IMR-90 (cell line): ENCODE measurements around the gene MFRP. TPM values are rescaled to one million over a fixed set of nuclear protein-coding genes. Genes with fewer than 3 reads are reported as not detected.

Experiments
- ATAC-seq: fragments of 200-7000 bp; cut with Tn5 transposase; 2 replicates; pipeline ENCODE4 v1.9.1; 2020; ENCODE audit warnings: low read depth, mild to moderate bottlenecking, moderate library complexity
- BruUV-seq: library from RNA; stranded (reverse); fragments of 400-500 nt; replicated peaks from 2 replicates; lab custom pipeline; 2021; lab: Mats Ljungman, UMichigan
- CTCF ChIA-PET: fragments of 300-600 bp; formaldehyde crosslinking; extraction: SDS; loops from one replicate; lab custom pipeline; 2021; ENCODE audit warnings: antibody characterized with exemption; lab: Yijun Ruan, JAX
- POLR2A ChIA-PET: fragments of 300-600 bp; sonication (Branson Sonifier 250); formaldehyde crosslinking; loops from one replicate; lab custom pipeline; 2022; ENCODE audit warnings: antibody characterized with exemption; ENCODE audit not compliant: unreplicated experiment; lab: Charles Lee
- DNase-seq: peaks from one replicate; pipeline ENCODE4 v3.0.0; 2013
- H2AFZ ChIP-seq: replicated peaks from 2 replicates; pipeline ENCODE3; 2013; ENCODE audit warnings: low read length, mild to moderate bottlenecking; ENCODE audit not compliant: poor library complexity
- H2AK5ac ChIP-seq: 2 replicates; pipeline ENCODE4 v1.6.1; 2013; ENCODE audit warnings: low read depth, low read length, inconsistent platforms
- H2AK9ac ChIP-seq: replicated peaks from 2 replicates; pipeline ENCODE3; 2013; ENCODE audit warnings: mild to moderate bottlenecking, low read depth, low read length, moderate library complexity; ENCODE audit not compliant: poor library complexity
- H2BK120ac ChIP-seq: 2 replicates; pipeline ENCODE4 v1.6.1; 2013; ENCODE audit warnings: low read depth, low read length, inconsistent platforms
- H2BK15ac ChIP-seq: 3 replicates; pipeline ENCODE4 v1.6.1; 2013; ENCODE audit warnings: low read depth, low read length, inconsistent platforms
- H2BK20ac ChIP-seq: 2 replicates; pipeline ENCODE4 v1.6.1; 2013; ENCODE audit warnings: low read depth, mild to moderate bottlenecking, inconsistent platforms, low read length, moderate library complexity
- H2BK5ac ChIP-seq: 2 replicates; pipeline ENCODE4 v1.6.1; 2013; ENCODE audit warnings: mild to moderate bottlenecking, low read depth, low read length, inconsistent platforms; ENCODE audit not compliant: poor library complexity, severe bottlenecking
- H3K14ac ChIP-seq: replicated peaks from 2 replicates; pipeline ENCODE4 v1.6.1; 2013; ENCODE audit warnings: low read depth, low read length, inconsistent platforms
- H3K18ac ChIP-seq: 2 replicates; pipeline ENCODE4 v1.6.1; 2013; ENCODE audit warnings: low read depth, low read length, control low read depth
- H3K23ac ChIP-seq: 2 replicates; pipeline ENCODE4 v1.6.1; 2013; ENCODE audit warnings: low read depth, low read length, inconsistent platforms
- H3K27ac ChIP-seq: 2 replicates; pipeline ENCODE4 v1.5.1; 2013; ENCODE audit warnings: mild to moderate bottlenecking, control low read depth, low read length; ENCODE audit not compliant: insufficient read depth
- H3K27me3 ChIP-seq: 2 replicates; pipeline ENCODE4 v1.6.1; 2013; ENCODE audit warnings: low read length; ENCODE audit not compliant: control insufficient read depth, insufficient read depth
- H3K36me3 ChIP-seq: 2 replicates; pipeline ENCODE4 v1.6.1; 2013; ENCODE audit warnings: low read length, mixed read lengths; ENCODE audit not compliant: control insufficient read depth, insufficient read depth
- H3K4ac ChIP-seq: 2 replicates; pipeline ENCODE4 v1.6.1; 2013; ENCODE audit warnings: low read depth, low read length, inconsistent platforms
- H3K4me1 ChIP-seq: 2 replicates; pipeline ENCODE4 v1.6.1; 2013; ENCODE audit warnings: low read length, mixed read lengths; ENCODE audit not compliant: control insufficient read depth, insufficient read depth
- H3K4me2 ChIP-seq: 2 replicates; pipeline ENCODE4 v1.6.1; 2013; ENCODE audit warnings: low read depth, mild to moderate bottlenecking, control low read depth, low read length, moderate library complexity
- H3K4me3 ChIP-seq: 2 replicates; pipeline ENCODE4 v1.5.1; 2013; ENCODE audit warnings: low read depth, mild to moderate bottlenecking, control low read depth, low read length, moderate library complexity; ENCODE audit not compliant: insufficient read depth
- H3K56ac ChIP-seq: 2 replicates; pipeline ENCODE4 v1.6.1; 2013; ENCODE audit warnings: low read length, inconsistent platforms; ENCODE audit not compliant: insufficient read depth; ENCODE audit errors: extremely low read depth
- H3K79me1 ChIP-seq, 2 experiments: 2 replicates each; pipeline ENCODE4 v1.6.1; 2013; ENCODE audit warnings: low read length in 2 of 2, inconsistent platforms in 1 of 2, low read depth in 1 of 2
- H3K9ac ChIP-seq: 2 replicates; pipeline ENCODE4 v1.6.1; 2013; ENCODE audit warnings: low read depth, low read length, control low read depth
- H3K9me1 ChIP-seq: 2 replicates; pipeline ENCODE4 v1.6.1; 2013; ENCODE audit warnings: low read length, inconsistent platforms; ENCODE audit not compliant: insufficient read depth
- H3K9me3 ChIP-seq: 2 replicates; pipeline ENCODE4 v1.6.1; 2013; ENCODE audit warnings: low read length; ENCODE audit not compliant: control insufficient read depth, insufficient read depth
- H4K20me1 ChIP-seq: 2 replicates; pipeline ENCODE4 v1.6.1; 2013; ENCODE audit warnings: low read length, inconsistent platforms; ENCODE audit not compliant: insufficient read depth
- H4K5ac ChIP-seq: 2 replicates; pipeline ENCODE4 v1.6.1; 2013; ENCODE audit warnings: mild to moderate bottlenecking, low read depth, low read length, control low read depth
- H4K8ac ChIP-seq, 2 experiments: 2 replicates each; pipeline ENCODE4 v1.6.1; 2013; ENCODE audit warnings: low read depth in 2 of 2, low read length in 2 of 2, control low read depth in 1 of 2, inconsistent platforms in 1 of 2
- H4K91ac ChIP-seq: 2 replicates; pipeline ENCODE4 v1.6.1; 2013; ENCODE audit warnings: low read depth, low read length, inconsistent platforms; ENCODE audit not compliant: insufficient read depth
- CEBPB ChIP-seq: IDR thresholded peaks from 2 replicates; pipeline ENCODE4 v1.6.1; 2012; ENCODE audit warnings: low read depth, low read length, improper control_type of control experiment
- CHD1 ChIP-seq: IDR thresholded peaks from 2 replicates; pipeline ENCODE4 v1.6.1; 2012; ENCODE audit warnings: low read depth, low read length, improper control_type of control experiment
- FOS ChIP-seq: fragments of 150-350 bp; IDR thresholded peaks from 2 replicates; pipeline ENCODE4 v1.6.1; 2016; ENCODE audit warnings: low read depth, low read length
- MAZ ChIP-seq: IDR thresholded peaks from 2 replicates; pipeline ENCODE4 v1.6.1; 2012; ENCODE audit warnings: low read depth, mild to moderate bottlenecking, low read length, improper control_type of control experiment, moderate library complexity, borderline replicate concordance
- MXI1 ChIP-seq: IDR thresholded peaks from 2 replicates; pipeline ENCODE4 v1.6.1; 2012; ENCODE audit warnings: low read depth, mild to moderate bottlenecking, low read length, moderate library complexity, borderline replicate concordance
- NFE2L2 ChIP-seq: fragments of 150-350 bp; IDR thresholded peaks from 2 replicates; pipeline ENCODE4 v1.6.1; 2016; ENCODE audit warnings: low read depth, mild to moderate bottlenecking, low read length
- POLR2A ChIP-seq: IDR thresholded peaks from 2 replicates; pipeline ENCODE4 v1.6.1; 2012; ENCODE audit warnings: mild to moderate bottlenecking, low read depth, low read length
- RAD21 ChIP-seq: IDR thresholded peaks from 2 replicates; pipeline ENCODE4 v1.6.1; 2012; ENCODE audit warnings: low read length, improper control_type of control experiment
- RCOR1 ChIP-seq: IDR thresholded peaks from 2 replicates; pipeline ENCODE4 v1.6.1; 2012; ENCODE audit warnings: mild to moderate bottlenecking, low read length, improper control_type of control experiment; ENCODE audit not compliant: insufficient replicate concordance
- RFX5 ChIP-seq: IDR thresholded peaks from 2 replicates; pipeline ENCODE4 v1.8.0; 2012; ENCODE audit warnings: low read depth, mild to moderate bottlenecking, low read length, moderate library complexity
- SMC3 ChIP-seq: fragments of 150-350 bp; IDR thresholded peaks from 2 replicates; pipeline ENCODE4 v1.6.1; 2016; ENCODE audit warnings: low read depth, mild to moderate bottlenecking, antibody characterized with exemption, low read length, moderate library complexity
- WGBS, 2 experiments: methylation state at CpG; one replicate each; pipeline versions ENCODE4 v1.1.5 to v1.1.7; 2013; ENCODE audit warnings: missing lambda C conversion rate in 2 of 2; ENCODE audit not compliant: insufficient read length in 1 of 2; ENCODE audit errors: extremely low coverage in 2 of 2; 5-methylcytosine and 5-hydroxymethylcytosine counted together
- dilution Hi-C: fragments of 300-500 bp; cut with HindIII; formaldehyde crosslinking; loops from one replicate; pipeline ENCODE4 v1.14.3; 2018; ENCODE audit warnings: low sequenced_read_pairs; ENCODE audit not compliant: unreplicated experiment
- in situ Hi-C: fragments of 300-500 bp; cut with MboI; formaldehyde crosslinking; loops from 3 replicates; pipeline ENCODE4 v1.14.3; 2019; ENCODE audit warnings: low sequenced_read_pairs, inconsistent platforms, mixed read lengths
- intact Hi-C: fragments of 100-400 bp; cut with micrococcal nuclease; formaldehyde crosslinking; loops from 2 replicates; pipeline ENCODE4 v1.10.0; 2022
- polyA plus RNA-seq, 3 experiments: library from polyadenylated mRNA; depleted of rRNA; stranded (reverse); fragments of >200 nt; gene quantifications; 2 replicates each; pipeline ENCODE4 v1.2.3, GENCODE V29; 2012; ENCODE audit warnings: low replicate concordance in 1 of 3
- total RNA-seq: library from RNA; depleted of rRNA; stranded (reverse); fragments of >200 nt; gene quantifications from 2 replicates; pipeline ENCODE4 v1.2.3, GENCODE V29; 2012
- TF ChIP-seq, protein P1 (sequence below): fragments of 150-350 bp; IDR thresholded peaks from 2 replicates; pipeline ENCODE4 v1.6.1; 2016; ENCODE audit warnings: low read depth, mild to moderate bottlenecking, low read length, moderate library complexity, borderline replicate concordance
- TF ChIP-seq, protein P2 (sequence below): conservative IDR thresholded peaks from 2 replicates; pipeline ENCODE4 v1.5.1; 2012; ENCODE audit warnings: mild to moderate bottlenecking, low read depth, low read length, improper control_type of control experiment
- TF ChIP-seq, protein P3 (sequence below): fragments of 150-350 bp; IDR thresholded peaks from 2 replicates; pipeline ENCODE4 v1.6.1; 2017; ENCODE audit warnings: mild to moderate bottlenecking, antibody characterized with exemption, low read length, low read depth

MFRP gene
- total and polyA plus RNA-seq, 2 of the 4 experiments (the other 2 are of a cell fraction): not detected

DNA sequence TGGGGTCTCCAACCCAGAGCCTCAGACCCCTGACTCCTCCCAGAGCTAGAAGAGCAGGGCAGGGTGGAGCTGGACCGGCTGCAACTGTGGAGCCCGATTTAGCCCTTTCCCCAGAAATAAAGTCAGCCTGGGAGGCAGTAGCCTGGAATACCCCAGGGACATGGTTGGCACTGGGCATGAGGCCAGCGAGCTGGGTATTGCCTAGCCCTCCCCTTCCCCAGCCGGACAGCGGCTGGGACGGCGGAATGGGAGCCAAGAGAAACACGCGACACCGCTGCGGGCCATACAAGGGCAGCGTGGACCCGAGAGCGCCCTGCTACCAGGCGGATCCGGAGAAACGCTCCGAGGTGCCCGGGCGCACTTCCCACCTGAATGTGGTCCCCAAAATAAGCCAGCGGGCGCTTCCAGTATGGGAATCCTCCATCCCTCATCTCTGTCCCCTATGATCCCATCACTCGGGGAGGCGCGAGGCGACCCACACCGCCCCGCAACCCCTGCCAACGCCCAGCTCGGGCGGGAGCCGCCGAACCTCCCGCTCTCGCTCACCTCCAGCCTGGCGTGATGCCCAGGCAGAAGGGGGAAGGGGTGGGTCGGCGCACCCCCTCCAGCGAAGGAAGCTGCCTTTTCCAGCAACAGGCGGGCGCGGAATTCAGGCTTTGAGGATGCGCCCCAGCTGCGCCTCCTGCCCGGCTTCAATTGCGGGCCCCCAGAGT is 30.3 kb downstream of the MFRP start:
- intact Hi-C loops (no loop called here), in situ Hi-C loops (no loop called here), dilution Hi-C loops (no loop called here)
- Histone ChIP-seq H2AK5ac (peak overlapping the region; percentile 87), H3K9me1 (peaks cover 26% of the 10 kb centered on the region), H4K91ac (peak overlapping the region; percentile 82), H2BK120ac (peak overlapping the region; percentile 73), H4K5ac (0 out of 2 replicates have a peak overlapping the region, but pooled peaks have one; percentile 8), H3K9ac (peak overlapping the region; percentile 81), H3K4ac (peak overlapping the region; percentile 82), H3K9me3 (no peaks in the 10 kb centered on the region), H2BK5ac (peak overlapping the region; percentile 79), H3K36me3 (peaks cover 27% of the 10 kb centered on the region), H3K27me3 (no peaks in the 10 kb centered on the region), H2AFZ (peak overlapping the region; percentile 93), H3K4me2 (peak overlapping the region; percentile 71), H3K27ac (peak overlapping the region; percentile 69), H3K4me1 (peaks cover 43% of the 10 kb centered on the region), H3K14ac (peak overlapping the region; percentile 92), H3K56ac (peak overlapping the region; percentile 57; the same call in 1 of the 2 replicates), H3K23ac (peak overlapping the region; percentile 69), H4K20me1 (peaks cover 19% of the 10 kb centered on the region), H2BK15ac (peak overlapping the region; percentile 39; the same call in 2 of the 3 replicates), H3K79me1 (peaks cover 11 to 59% of the 10 kb centered on the region in 2 experiments; a peak in 3 of 4 replicates), H2BK20ac (no peak overlapping the region), H4K8ac (peak overlapping the region; percentile 28 to 70; a peak in 3 of 4 replicates), H3K4me3 (peak overlapping the region; percentile 87), H2AK9ac (peak overlapping the region; percentile 98), H3K18ac (no peak overlapping the region; the same call in 1 of the 2 replicates)
- ChIA-PET POLR2A (interaction anchor here (1.6 kb wide), 1 partner anchor 21 kb away, joined by 8 read pairs; no protein-coding TSS in a partner anchor), CTCF (interaction anchor here (1.1 to 2.1 kb wide), 3 partner anchors 10 to 120 kb away, joined by 4 to 6 read pairs (median 4); no protein-coding TSS in a partner anchor)
- 0% methylated on average over 9 of the region's 46 CpGs; no CpG with 5 or more reads in 1 of the 2 experiments for WGBS, 2 experiments
- no peak for DNase-seq
- BruUV-seq: no TSS peak
- ATAC-seq: peak; percentile 0; the same call in 1 of the 2 replicates
- no peak for TF ChIP-seq FOS
- TF ChIP-seq SMC3: no peak
- no peak for TF ChIP-seq CEBPB
- no peak for TF ChIP-seq RAD21
- TF ChIP-seq, protein P1, sequence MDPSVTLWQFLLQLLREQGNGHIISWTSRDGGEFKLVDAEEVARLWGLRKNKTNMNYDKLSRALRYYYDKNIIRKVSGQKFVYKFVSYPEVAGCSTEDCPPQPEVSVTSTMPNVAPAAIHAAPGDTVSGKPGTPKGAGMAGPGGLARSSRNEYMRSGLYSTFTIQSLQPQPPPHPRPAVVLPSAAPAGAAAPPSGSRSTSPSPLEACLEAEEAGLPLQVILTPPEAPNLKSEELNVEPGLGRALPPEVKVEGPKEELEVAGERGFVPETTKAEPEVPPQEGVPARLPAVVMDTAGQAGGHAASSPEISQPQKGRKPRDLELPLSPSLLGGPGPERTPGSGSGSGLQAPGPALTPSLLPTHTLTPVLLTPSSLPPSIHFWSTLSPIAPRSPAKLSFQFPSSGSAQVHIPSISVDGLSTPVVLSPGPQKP: no peak
- no peak for TF ChIP-seq NFE2L2
- TF ChIP-seq MXI1: no peak
- TF ChIP-seq RFX5: no peak
- TF ChIP-seq, protein P2, sequence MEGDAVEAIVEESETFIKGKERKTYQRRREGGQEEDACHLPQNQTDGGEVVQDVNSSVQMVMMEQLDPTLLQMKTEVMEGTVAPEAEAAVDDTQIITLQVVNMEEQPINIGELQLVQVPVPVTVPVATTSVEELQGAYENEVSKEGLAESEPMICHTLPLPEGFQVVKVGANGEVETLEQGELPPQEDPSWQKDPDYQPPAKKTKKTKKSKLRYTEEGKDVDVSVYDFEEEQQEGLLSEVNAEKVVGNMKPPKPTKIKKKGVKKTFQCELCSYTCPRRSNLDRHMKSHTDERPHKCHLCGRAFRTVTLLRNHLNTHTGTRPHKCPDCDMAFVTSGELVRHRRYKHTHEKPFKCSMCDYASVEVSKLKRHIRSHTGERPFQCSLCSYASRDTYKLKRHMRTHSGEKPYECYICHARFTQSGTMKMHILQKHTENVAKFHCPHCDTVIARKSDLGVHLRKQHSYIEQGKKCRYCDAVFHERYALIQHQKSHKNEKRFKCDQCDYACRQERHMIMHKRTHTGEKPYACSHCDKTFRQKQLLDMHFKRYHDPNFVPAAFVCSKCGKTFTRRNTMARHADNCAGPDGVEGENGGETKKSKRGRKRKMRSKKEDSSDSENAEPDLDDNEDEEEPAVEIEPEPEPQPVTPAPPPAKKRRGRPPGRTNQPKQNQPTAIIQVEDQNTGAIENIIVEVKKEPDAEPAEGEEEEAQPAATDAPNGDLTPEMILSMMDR: no peak
- TF ChIP-seq CHD1: no peak
- TF ChIP-seq RCOR1: no peak
- TF ChIP-seq MAZ: no peak
- TF ChIP-seq, protein P3, sequence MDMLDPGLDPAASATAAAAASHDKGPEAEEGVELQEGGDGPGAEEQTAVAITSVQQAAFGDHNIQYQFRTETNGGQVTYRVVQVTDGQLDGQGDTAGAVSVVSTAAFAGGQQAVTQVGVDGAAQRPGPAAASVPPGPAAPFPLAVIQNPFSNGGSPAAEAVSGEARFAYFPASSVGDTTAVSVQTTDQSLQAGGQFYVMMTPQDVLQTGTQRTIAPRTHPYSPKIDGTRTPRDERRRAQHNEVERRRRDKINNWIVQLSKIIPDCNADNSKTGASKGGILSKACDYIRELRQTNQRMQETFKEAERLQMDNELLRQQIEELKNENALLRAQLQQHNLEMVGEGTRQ: no peak
- TF ChIP-seq POLR2A: no peak
